ENCODE data around the gene QKI. TPM values are rescaled to one million over a fixed set of nuclear protein-coding genes. Genes with fewer than 3 reads are reported as not detected.
A peak's percentile ranks its signal among the peaks of the same experiment; 100 is the strongest.

QKI gene
- total and polyA plus RNA-seq, 2 donors (not counting 3 experiments of a cell fraction or from before 2014, with no cell fraction given), result 178 to 232 TPM

DNA sequence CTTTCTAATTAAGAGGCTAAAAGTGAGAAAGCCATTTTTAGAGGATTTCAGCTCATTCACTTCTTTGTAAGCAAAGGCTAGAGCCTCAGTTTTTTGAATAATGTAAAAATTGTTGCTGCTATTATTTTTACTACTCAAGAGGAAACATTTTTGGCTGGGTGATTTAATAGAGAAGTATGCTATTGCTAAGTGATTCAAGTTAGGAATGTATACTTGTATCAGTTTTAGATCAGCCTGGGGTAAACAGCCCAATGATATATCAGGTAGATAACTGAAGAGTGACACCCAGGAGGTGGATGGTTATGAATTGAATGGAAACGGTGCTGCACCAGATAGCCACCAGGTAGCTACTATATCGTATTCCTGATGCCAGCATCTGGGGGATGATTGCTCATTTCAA lies 9.2 kb downstream of the QKI start:
- Histone ChIP-seq H4K20me1 (replicated peaks; ENCODE audit: control insufficient read depth, extremely low read depth, insufficient read depth, low read length) (peaks cover 52% of the 10 kb centered on the region), H3K4me1 (ENCODE audit: control insufficient read depth, extremely low read depth, insufficient read depth, low read length) (peaks cover 31% of the 10 kb centered on the region), H2AFZ (ENCODE audit: low read depth, low read length) (no peak overlapping the region), H3K4me3 (replicated peaks in 1 of 3; ENCODE audit: insufficient read depth in 1 of 3, low read depth in 1 of 3, low read length in 3 of 3) (no peak overlapping the region), H3K27me3 (ENCODE audit: control insufficient read depth in 2 of 2, insufficient read depth in 2 of 2, low read length in 2 of 2) (no peaks in the 10 kb centered on the region), H3K9ac (replicated peaks; ENCODE audit: extremely low read depth, insufficient read depth, low read length) (no peak overlapping the region), H3K9me3 (replicated peaks; ENCODE audit: control insufficient read depth, insufficient read depth, low read length) (no peaks in the 10 kb centered on the region), H3K79me2 (ENCODE audit: control insufficient read depth, insufficient read depth, low read length) (peaks cover 100% of the 10 kb centered on the region), H3K9me1 (replicated peaks; ENCODE audit: control insufficient read depth, extremely low read depth, insufficient read depth, low read length) (no peaks in the 10 kb centered on the region), H3K36me3 (ENCODE audit: control insufficient read depth in 2 of 2, extremely low read depth in 1 of 2, insufficient read depth in 2 of 2, low read length in 2 of 2) (no peaks in the 10 kb centered on the region), H3K4me2 (ENCODE audit: insufficient read depth, low read length) (no peak overlapping the region), H3K27ac (ENCODE audit: insufficient read depth, low read depth, low read length) (no peak overlapping the region)
- BruUV-seq (replicated peaks), result no TSS peak
- TF ChIP-seq FOS (IDR thresholded peaks at IDR 0.05; ENCODE audit: borderline replicate concordance, insufficient read depth, low read length), result no peak
- TF ChIP-seq JUN (IDR thresholded peaks at IDR 0.05; ENCODE audit: borderline replicate concordance, insufficient read depth, insufficient read length, low read depth), result no peak
- intact Hi-C loops (cut with micrococcal nuclease) (no loop called here), dilution Hi-C loops (cut with MboI; ENCODE audit: extremely low pct_ligation_motif_present, low sequenced_read_pairs) (no loop called here)
- CTCF ChIA-PET, result interaction anchor here (1.5 to 1.6 kb wide), 2 partner anchors 242 to 533 kb away, joined by 3 read pairs; no protein-coding TSS in a partner anchor
- DNase-seq (ENCODE audit: low read depth, low spot score) (no peak), FAIRE-seq (no peak)
- POLR2A ChIA-PET, result no interaction called here

DNA sequence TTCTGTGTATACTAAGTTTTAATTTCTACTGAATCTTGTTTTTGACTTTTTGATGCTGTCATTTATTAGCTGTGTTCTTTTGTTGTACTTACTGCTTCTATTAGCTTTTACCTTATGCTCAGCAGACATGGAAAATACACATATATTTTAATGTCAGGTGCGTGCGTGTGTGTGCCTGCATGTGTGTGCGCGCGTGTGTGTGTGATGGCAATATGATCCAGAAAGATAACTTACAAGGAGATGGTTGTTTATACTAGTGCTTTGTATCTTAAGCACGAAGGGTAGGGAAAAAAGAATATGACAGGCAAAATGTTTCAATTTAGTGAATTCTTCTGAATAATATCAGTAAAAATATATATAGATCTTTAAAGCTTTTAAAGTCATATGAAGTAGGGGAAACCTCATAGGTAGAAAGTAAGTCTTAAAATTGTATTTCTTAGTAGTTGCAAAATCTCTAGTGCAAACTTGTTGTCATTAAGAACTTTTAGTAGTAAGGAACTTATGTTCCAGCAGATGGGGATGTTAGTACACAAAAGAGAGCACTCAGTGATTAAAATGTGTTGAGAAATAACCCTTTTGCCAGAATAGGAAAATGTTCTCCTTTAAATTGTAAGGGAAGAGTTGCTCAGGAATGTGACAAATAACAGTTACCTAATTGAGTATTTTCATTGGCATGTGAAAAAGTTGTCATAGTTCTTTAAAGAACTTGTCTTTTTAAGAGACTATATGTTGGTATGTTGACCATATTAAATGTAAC lies 13.2 kb downstream of the QKI start:
- Histone ChIP-seq H3K4me3 (replicated peaks in 1 of 3; ENCODE audit: insufficient read depth in 1 of 3, low read depth in 1 of 3, low read length in 3 of 3) (no peak overlapping the region), H3K36me3 (ENCODE audit: control insufficient read depth in 2 of 2, extremely low read depth in 1 of 2, insufficient read depth in 2 of 2, low read length in 2 of 2) (no peaks in the 10 kb centered on the region), H3K4me1 (ENCODE audit: control insufficient read depth, extremely low read depth, insufficient read depth, low read length) (peaks cover 32% of the 10 kb centered on the region), H3K9me3 (replicated peaks; ENCODE audit: control insufficient read depth, insufficient read depth, low read length) (no peaks in the 10 kb centered on the region), H3K4me2 (ENCODE audit: insufficient read depth, low read length) (peak overlapping the region; percentile 12), H3K27me3 (ENCODE audit: control insufficient read depth in 2 of 2, insufficient read depth in 2 of 2, low read length in 2 of 2) (no peaks in the 10 kb centered on the region), H3K9ac (replicated peaks; ENCODE audit: extremely low read depth, insufficient read depth, low read length) (no peak overlapping the region), H2AFZ (ENCODE audit: low read depth, low read length) (no peak overlapping the region), H3K9me1 (replicated peaks; ENCODE audit: control insufficient read depth, extremely low read depth, insufficient read depth, low read length) (no peaks in the 10 kb centered on the region), H4K20me1 (replicated peaks; ENCODE audit: control insufficient read depth, extremely low read depth, insufficient read depth, low read length) (peaks cover 57% of the 10 kb centered on the region), H3K79me2 (ENCODE audit: control insufficient read depth, insufficient read depth, low read length) (peaks cover 100% of the 10 kb centered on the region), H3K27ac (ENCODE audit: insufficient read depth, low read depth, low read length) (no peak overlapping the region)
- no TSS peak for BruUV-seq (replicated peaks)
- TF ChIP-seq, protein P1, sequence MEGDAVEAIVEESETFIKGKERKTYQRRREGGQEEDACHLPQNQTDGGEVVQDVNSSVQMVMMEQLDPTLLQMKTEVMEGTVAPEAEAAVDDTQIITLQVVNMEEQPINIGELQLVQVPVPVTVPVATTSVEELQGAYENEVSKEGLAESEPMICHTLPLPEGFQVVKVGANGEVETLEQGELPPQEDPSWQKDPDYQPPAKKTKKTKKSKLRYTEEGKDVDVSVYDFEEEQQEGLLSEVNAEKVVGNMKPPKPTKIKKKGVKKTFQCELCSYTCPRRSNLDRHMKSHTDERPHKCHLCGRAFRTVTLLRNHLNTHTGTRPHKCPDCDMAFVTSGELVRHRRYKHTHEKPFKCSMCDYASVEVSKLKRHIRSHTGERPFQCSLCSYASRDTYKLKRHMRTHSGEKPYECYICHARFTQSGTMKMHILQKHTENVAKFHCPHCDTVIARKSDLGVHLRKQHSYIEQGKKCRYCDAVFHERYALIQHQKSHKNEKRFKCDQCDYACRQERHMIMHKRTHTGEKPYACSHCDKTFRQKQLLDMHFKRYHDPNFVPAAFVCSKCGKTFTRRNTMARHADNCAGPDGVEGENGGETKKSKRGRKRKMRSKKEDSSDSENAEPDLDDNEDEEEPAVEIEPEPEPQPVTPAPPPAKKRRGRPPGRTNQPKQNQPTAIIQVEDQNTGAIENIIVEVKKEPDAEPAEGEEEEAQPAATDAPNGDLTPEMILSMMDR (IDR thresholded peaks at IDR 0.05; ENCODE audit: extremely low read depth in 1 of 2, insufficient read depth in 1 of 2, low read depth in 1 of 2, low read length in 2 of 2), result peak in 1 of 2 donors; percentile 7
- TF ChIP-seq JUN (IDR thresholded peaks at IDR 0.05; ENCODE audit: borderline replicate concordance, insufficient read depth, insufficient read length, low read depth), result no peak
- dilution Hi-C loops (cut with MboI; ENCODE audit: extremely low pct_ligation_motif_present, low sequenced_read_pairs) (no loop called here), intact Hi-C loops (cut with micrococcal nuclease) (loop anchor here (1.0 kb wide), 1 partner anchor 127 kb away; no protein-coding TSS in a partner anchor)
- CTCF ChIA-PET, result interaction anchor here (0.6 to 3.7 kb wide), 17 partner anchors 8 to 943 kb away, joined by 3 to 21 read pairs (median 3); no protein-coding TSS in a partner anchor
- DNase-seq (ENCODE audit: low read depth, low spot score) (peak; percentile 87), FAIRE-seq (no peak)
- POLR2A ChIA-PET, result no interaction called here

Measured in endothelial cell of umbilical vein (primary cell).